Fibroblast of pulmonary artery (primary cell): ENCODE measurements around the gene PTPRF.

Experiments
- DNase-seq: peaks from one replicate; pipeline ENCODE4 v3.0.0-alpha.2; 2010; ENCODE audit warnings: low read depth
- H3K4me3 ChIP-seq: replicated peaks from 2 replicates; pipeline ENCODE4 v1.5.1; 2011; ENCODE audit warnings: low read depth, mild to moderate bottlenecking, control low read depth, low read length, moderate library complexity
- TF ChIP-seq, protein P1 (sequence below): IDR thresholded peaks from 2 replicates; pipeline ENCODE4 v1.5.1; 2011; ENCODE audit warnings: mild to moderate bottlenecking, control low read depth, low read length, inconsistent platforms; ENCODE audit errors: missing control alignments

The PTPRF gene

DNA sequence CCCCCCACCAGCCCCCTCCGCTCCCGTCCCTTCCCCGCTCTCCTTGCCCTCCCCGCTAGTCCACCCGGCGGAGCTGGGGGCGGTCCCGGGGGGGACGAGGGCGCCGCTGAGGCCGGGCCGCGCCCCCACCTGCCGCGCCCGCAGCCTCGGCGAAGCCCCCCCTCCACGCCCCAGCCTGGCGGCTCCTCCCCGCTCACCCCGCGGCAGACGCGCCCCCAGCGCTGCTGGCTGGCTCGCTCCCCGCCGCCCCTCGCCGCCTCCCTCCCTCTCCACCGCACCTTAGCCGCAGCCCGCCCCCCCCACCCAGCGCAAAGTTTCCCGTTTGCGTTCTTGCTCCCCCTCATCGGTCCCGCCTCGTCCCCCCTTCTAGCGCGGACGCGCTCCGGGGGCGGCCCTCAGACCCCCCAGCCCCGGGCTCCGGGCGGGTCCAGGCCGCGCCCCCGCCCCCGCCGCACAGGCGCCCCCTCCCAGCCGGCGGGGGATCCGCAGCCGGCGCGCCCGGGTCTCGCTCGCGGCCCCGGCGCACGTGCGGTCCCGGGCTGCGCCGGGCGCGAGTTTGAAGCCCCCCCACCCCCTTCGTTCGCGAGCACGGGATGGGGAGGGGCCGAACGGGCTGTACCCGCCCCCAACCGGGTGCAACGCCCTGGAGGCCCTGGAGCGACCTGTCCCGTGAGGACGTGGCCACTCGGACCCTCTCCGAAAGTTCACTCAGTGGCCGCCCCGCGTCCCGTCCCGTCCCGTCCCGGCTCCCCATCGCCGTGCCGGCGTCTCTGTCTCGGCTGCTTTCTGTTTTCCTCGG lies 623 bp downstream of the PTPRF start:
- peak overlapping the region; percentile 66 for H3K4me3 ChIP-seq
- no peak for DNase-seq
- TF ChIP-seq, protein P1, sequence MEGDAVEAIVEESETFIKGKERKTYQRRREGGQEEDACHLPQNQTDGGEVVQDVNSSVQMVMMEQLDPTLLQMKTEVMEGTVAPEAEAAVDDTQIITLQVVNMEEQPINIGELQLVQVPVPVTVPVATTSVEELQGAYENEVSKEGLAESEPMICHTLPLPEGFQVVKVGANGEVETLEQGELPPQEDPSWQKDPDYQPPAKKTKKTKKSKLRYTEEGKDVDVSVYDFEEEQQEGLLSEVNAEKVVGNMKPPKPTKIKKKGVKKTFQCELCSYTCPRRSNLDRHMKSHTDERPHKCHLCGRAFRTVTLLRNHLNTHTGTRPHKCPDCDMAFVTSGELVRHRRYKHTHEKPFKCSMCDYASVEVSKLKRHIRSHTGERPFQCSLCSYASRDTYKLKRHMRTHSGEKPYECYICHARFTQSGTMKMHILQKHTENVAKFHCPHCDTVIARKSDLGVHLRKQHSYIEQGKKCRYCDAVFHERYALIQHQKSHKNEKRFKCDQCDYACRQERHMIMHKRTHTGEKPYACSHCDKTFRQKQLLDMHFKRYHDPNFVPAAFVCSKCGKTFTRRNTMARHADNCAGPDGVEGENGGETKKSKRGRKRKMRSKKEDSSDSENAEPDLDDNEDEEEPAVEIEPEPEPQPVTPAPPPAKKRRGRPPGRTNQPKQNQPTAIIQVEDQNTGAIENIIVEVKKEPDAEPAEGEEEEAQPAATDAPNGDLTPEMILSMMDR: no peak

DNA sequence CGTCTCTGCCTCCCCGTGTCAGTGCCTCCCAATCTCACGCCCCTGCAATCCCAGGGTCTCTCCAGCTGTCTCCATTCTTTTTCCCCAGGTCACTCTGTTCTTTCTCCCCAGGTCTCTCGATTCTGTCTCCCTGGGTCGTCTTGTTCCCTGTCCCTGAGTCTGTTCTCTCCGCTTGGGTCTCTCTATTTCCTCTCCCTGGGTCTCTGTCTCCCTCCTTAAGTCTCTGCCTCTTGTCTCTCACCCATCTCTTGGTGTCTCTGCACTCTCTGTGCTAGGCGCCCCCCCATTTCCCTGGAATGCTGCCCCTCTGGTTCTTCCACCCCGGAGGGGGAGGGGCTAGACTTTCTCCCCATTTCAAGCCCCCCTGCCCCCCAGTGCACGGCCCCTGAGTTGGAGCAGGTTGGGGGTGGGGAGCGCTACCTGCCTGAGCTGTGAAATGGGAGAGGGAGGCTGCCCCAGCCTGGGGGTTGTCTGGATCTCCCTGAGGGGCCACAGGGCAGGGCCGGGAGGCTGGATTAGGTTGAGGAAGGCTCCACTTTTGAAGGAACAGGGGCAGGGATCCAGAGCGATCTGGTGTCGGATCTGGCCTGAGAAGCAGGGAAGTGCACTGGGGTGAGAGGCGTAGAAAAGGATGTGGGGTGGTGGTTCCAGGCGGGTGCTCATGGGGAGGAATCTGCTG lies 1.4 kb downstream of the PTPRF start:
- TF ChIP-seq, protein P1: no peak
- H3K4me3 ChIP-seq: peak overlapping the region; percentile 66
- DNase-seq: no peak

DNA sequence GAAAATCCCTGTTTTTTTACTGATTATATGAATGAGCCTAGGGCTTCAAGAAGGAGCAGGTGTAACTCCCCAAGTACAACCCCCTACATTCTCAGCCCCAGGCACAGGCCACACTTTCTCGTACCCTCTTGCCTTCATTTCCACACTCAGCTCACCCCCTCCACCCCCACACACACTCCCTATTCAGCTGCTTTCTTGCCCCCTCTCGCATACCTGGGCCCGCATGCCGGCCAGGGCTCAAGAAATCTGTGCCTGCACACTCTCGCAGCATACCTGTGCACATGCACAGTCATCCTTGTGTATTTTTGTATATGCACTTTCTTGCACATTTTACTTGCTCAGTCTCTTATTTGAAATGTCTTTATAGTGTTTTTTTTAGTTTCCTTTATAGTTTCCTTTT lies 2.0 kb downstream of the PTPRF start:
- TF ChIP-seq, protein P1: no peak
- no peak for DNase-seq
- no peak overlapping the region for H3K4me3 ChIP-seq

DNA sequence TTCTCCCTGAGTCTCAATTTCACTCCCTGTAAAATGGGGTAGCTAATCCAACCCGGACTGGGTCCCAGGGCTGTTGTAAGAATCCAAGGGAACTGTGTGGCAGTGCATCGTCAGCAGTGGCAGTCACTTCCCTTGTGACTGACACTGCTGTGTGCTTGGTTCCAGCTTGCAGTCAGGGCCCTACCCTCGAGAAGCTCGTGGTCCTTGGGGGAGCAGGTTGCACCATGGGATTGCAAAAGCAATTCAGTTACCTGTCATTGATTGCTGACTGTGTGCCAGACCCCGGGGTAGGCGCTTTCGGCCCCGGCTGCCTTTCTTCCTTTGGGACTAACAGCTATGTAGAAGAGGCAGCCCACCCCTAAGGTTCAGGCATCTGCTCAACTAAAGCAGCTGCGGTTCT lies 2.9 kb downstream of the PTPRF start:
- DNase-seq: no peak
- TF ChIP-seq, protein P1: no peak
- no peak overlapping the region for H3K4me3 ChIP-seq

DNA sequence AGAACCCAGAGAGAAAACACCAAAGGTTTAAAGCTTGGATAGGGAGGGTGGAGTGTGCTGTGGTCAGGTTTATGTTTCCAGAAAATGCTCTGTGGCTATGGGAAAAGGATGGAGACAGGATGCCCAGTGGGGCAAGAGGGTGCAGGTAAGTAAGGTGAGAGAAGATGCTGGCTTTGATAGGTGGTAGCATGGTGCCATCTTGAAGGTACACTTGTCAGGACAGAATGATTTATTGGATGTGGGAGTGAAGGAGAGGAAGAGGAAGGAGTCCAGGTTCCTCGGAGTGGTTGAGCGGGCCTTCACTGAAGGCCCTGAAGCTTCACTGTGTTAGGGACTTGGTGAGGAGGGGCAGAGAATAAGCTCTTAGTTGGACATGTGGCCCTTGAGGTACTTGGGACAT lies 3.6 kb downstream of the PTPRF start:
- H3K4me3 ChIP-seq: no peak overlapping the region
- TF ChIP-seq, protein P1: no peak
- DNase-seq: no peak

DNA sequence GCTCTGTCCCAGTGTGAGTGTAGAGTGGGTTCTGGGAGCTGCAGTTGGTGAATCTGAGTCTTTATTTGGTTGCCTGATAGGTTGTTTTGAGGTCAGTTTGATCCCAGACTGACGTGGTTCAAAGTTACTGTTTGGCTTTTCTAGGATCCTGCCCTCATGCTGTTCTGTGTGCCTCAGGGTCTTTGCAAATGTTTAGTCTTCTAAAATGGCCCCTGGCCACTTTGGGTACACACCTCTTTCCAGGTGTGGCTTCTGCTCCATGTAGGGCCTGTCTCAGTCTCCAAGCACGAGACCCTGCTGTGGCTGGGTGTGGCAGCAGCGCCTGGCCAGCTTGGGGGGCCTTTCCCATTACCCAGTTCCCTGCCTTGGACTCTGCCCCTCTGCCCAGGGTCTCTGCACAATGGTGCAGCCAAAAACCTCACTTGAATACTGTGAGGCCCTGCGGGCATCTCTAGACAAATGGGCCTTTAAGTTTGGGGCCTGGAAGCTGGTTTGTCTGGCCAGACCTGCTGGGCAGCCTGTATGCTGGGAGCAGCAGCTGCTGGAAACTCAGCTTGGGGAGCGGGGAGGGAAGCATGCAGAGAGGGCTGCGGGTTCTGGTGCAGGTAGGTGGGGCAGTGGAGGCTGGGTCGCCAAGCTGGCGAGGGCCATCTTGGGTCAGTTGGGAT lies 5.6 kb downstream of the PTPRF start:
- no peak overlapping the region for H3K4me3 ChIP-seq
- TF ChIP-seq, protein P1: no peak
- no peak for DNase-seq
